HL-60 (cell line): ENCODE measurements around the gene STRN3.
"Not testable (repeated sequence)": the region's sequence is repeated elsewhere in the genome, so short reads cannot be mapped to it uniquely, and the experiment has no call there.

Experiments
- DNase-seq, 2 experiments: peaks; one replicate each; pipeline ENCODE4 v3.0.0-alpha.2; 2010 to 2020; ENCODE audit warnings: low read depth in 1 of 2, low spot score in 1 of 2
- H3K27ac ChIP-seq: fragments of 250-450 bp; sonication (Bioruptor Pico); replicated peaks from 2 replicates; pipeline ENCODE4 v1.5.1; 2020; ENCODE audit warnings: mild to moderate bottlenecking, moderate library complexity
- H3K27me3 ChIP-seq: fragments of 250-450 bp; sonication (Bioruptor Pico); 2 replicates; pipeline ENCODE4 v1.5.1; 2021; ENCODE audit warnings: mild to moderate bottlenecking, moderate library complexity; ENCODE audit not compliant: insufficient read depth, poor library complexity, severe bottlenecking
- H3K4me3 ChIP-seq: replicated peaks from 2 replicates; pipeline ENCODE4 v1.5.1; 2011; ENCODE audit warnings: mild to moderate bottlenecking, control low read depth, low read length; ENCODE audit not compliant: insufficient read depth
- GABPA ChIP-seq: IDR thresholded peaks from 2 replicates; pipeline ENCODE4 v1.6.1; 2012; ENCODE audit warnings: low read depth
- POLR2AphosphoS5 ChIP-seq: IDR thresholded peaks from 2 replicates; pipeline ENCODE4 v1.6.1; 2012; ENCODE audit warnings: low read depth
- REST ChIP-seq: IDR thresholded peaks from 2 replicates; pipeline ENCODE4 v1.6.1; 2012; ENCODE audit warnings: low read depth; ENCODE audit not compliant: insufficient replicate concordance
- SPI1 ChIP-seq: IDR thresholded peaks from 2 replicates; pipeline ENCODE4 v1.6.1; 2012; ENCODE audit warnings: low read depth, mild to moderate bottlenecking, borderline replicate concordance
- TF ChIP-seq, protein P1 (sequence below): IDR thresholded peaks from one replicate; pipeline ENCODE4 v1.5.1; 2011; ENCODE audit warnings: low read length, control low read depth, inconsistent platforms; ENCODE audit not compliant: insufficient read depth

The STRN3 gene

DNA sequence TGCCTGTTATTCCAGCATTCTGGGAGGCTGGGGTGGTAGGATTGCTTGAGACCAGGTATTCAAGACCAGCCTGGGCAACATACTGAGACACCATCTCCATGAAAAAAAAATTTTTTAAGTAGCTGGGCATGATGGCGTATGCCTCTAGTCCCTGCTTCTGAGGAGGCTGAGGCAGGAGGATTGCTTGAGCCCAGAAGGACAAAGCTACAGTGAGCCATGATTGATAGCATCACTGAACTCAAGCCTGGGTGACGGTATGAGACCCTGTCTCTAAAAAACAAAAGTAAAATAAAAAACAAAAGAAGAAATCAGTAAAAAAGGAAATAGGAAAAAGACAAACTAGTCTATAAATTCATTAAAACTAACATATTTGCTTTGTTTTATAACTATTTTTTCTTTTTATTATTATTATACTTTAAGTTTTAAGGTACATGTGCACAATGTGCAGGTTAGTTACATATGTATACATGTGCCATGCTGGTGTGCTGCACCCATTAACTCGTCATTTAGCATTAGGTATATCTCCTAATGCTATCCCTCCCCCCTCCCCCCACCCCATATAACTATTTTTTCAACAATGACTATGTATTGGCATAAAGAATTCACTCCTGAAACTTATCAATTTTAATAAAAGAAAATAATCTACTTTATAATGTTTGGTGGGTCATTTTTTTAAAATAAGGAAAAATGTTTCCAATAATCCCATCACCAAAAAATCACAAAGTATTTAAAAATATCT lies 16.2 kb downstream of the STRN3 start:
- no peaks in the 10 kb centered on the region for H3K27me3 ChIP-seq
- no peak overlapping the region for H3K27ac ChIP-seq
- no peak for DNase-seq
- no peak overlapping the region for H3K4me3 ChIP-seq
- TF ChIP-seq, protein P1, sequence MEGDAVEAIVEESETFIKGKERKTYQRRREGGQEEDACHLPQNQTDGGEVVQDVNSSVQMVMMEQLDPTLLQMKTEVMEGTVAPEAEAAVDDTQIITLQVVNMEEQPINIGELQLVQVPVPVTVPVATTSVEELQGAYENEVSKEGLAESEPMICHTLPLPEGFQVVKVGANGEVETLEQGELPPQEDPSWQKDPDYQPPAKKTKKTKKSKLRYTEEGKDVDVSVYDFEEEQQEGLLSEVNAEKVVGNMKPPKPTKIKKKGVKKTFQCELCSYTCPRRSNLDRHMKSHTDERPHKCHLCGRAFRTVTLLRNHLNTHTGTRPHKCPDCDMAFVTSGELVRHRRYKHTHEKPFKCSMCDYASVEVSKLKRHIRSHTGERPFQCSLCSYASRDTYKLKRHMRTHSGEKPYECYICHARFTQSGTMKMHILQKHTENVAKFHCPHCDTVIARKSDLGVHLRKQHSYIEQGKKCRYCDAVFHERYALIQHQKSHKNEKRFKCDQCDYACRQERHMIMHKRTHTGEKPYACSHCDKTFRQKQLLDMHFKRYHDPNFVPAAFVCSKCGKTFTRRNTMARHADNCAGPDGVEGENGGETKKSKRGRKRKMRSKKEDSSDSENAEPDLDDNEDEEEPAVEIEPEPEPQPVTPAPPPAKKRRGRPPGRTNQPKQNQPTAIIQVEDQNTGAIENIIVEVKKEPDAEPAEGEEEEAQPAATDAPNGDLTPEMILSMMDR, result no peak
- TF ChIP-seq REST (no peak), POLR2AphosphoS5 (no peak), GABPA (no peak), SPI1 (no peak)

- H3K27ac ChIP-seq, result no peak overlapping the region
- no peak for TF ChIP-seq POLR2AphosphoS5
- TF ChIP-seq GABPA, result no peak
- no peak for TF ChIP-seq SPI1
- TF ChIP-seq REST, result no peak
- TF ChIP-seq, protein P1, result no peak
- no peak for DNase-seq
- no peaks in the 10 kb centered on the region for H3K27me3 ChIP-seq
- H3K4me3 ChIP-seq, result no peak overlapping the region
These were observed 19.5 kb downstream of the STRN3 start for GRCh38 chr14:31006703-31007102.

GRCh38 chr14:31004007-31004406 lies 22.2 kb downstream of the STRN3 start:
- H3K27ac ChIP-seq, DNase-seq, H3K4me3 ChIP-seq, H3K27me3 ChIP-seq: not testable (repeated sequence)

DNA sequence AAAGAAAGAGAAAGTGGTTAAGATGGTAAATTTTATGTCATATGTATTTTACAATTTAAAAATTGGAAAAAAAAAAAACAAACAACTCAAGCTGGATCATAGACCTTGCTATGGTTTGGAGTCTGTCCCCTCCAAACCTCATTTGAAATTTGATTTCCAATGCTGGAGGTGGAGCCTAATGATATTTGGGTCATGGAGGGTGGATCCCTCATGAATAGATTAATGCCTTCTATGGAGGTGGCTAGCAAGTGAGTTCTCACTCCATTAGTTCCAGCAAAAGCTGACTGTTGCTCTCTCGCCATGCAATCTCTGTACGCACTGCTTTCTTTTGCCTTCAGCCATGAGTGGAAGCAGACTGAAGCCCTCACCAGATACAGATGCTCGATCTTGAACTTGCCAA lies 22.9 kb downstream of the STRN3 start:
- no peak for TF ChIP-seq GABPA
- no peak for TF ChIP-seq SPI1
- TF ChIP-seq, protein P1, result no peak
- TF ChIP-seq POLR2AphosphoS5, result no peak
- no peak for TF ChIP-seq REST
- DNase-seq, result no peak
- no peak overlapping the region for H3K27ac ChIP-seq
- H3K4me3 ChIP-seq, result no peak overlapping the region
- H3K27me3 ChIP-seq, result no peaks in the 10 kb centered on the region
